DMS114 treated with DMSO at 0.1 percent for 48 hours (cell line): Measurements from ENCODE around the gene ZNF750.

Experiments
- DNase-seq: peaks from one replicate; lab custom pipeline; 2025; ENCODE audit not compliant: unreplicated experiment; lab: John Stamatoyannopoulos, UW

The ZNF750 gene

DNA sequence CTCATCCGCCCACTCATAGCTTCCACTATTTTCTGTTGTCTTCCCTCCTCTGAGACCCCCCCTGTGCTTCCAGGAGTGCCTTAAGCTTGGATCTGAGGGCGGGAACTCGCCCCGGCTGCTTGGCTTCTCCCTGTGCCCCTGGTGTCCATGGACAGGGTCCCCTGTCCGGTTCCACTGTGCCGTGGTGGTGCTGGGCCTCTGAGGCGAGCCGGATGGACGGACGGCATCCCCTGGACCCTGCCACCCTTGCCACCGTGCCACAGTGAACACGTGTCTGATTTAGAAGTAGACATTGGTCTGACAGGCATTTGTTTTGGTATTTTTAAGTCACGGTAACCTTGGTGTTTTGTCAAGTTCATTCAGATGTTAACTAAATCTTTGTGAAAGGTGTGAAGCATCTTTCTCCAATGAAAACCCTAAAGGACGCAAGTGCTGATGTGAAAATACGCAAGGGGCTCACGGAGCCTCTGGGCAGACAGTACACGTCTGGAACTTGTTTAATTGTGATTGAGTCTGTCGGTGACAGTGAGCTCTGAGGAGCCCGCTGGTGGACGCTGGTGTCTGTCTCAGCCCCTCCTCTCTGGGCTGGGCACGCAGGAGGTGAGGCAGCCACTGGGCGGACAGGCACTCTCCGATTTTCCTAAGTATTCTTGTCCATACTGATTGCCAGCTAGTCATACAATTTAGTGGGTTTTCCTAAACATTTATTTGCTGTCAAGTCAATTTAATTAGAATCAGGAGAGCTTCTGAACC, 26.3 kb downstream of the ZNF750 start:
- DNase-seq, result no peak

- DNase-seq, result no peak
Measured at GRCh38 chr17:82812601-82813000, 27.2 kb downstream of the ZNF750 start.

- no peak for DNase-seq
Measured at GRCh38 chr17:82812058-82812457, 27.8 kb downstream of the ZNF750 start.

GRCh38 chr17:82810644-82811430, 29.0 kb downstream of the ZNF750 start:
- DNase-seq, result no peak

GRCh38 chr17:82808921-82809905, 30.6 kb downstream of the ZNF750 start:
- no peak for DNase-seq

- no peak for DNase-seq
Measured at GRCh38 chr17:82808006-82808405, 31.8 kb downstream of the ZNF750 start.

GRCh38 chr17:82807562-82807961, 32.3 kb downstream of the ZNF750 start:
- DNase-seq, result no peak

DNA sequence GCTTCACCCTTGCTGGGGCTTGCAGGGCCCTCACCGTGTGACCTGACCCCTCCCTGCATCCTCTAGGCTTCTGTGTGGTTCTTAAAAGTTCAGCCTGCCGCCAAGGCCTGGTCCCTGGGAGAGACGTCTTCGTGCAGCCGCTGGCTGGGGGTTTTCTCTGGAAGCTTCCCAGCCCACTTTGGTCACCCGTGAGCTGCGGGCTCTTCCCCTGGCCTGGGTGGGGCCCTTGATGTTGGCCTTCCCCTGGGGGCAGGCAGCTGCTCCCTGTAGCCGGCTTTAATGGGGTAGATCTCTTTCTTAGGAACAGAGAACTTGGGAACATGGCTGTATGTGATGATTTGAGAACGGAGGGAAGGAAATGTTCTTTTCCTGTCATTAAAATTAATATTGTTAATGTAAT, 32.7 kb downstream of the ZNF750 start:
- DNase-seq, result no peak

DNA sequence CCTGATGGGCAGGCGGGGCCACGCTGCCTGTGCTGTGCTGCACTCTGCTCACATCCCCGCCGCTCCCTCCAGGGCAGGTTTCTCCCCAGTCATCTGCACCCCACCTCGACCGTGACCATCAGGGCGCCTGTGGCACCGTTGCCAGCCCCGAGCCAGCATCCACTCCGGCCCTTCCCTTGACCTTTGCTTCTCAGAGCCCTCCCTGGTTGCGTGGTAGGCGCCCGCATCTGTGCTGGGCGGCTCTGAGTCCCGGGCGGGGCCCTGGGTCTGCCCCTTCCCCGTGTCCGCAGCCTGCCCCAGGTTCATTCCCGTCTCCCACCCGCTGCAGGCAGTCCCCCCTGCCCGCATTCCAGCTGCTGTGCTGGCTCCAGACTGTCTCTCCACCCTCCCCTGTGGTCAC, 33.2 kb downstream of the ZNF750 start:
- DNase-seq, result no peak

- DNase-seq, result no peak
Measured at GRCh38 chr17:82805823-82806222, 34.0 kb downstream of the ZNF750 start.

GRCh38 chr17:82805254-82805653, 34.6 kb downstream of the ZNF750 start:
- no peak for DNase-seq

GRCh38 chr17:82804442-82805191, 35.2 kb downstream of the ZNF750 start:
- DNase-seq, result no peak

GRCh38 chr17:82803606-82804005, 36.2 kb downstream of the ZNF750 start:
- DNase-seq, result no peak

DNA sequence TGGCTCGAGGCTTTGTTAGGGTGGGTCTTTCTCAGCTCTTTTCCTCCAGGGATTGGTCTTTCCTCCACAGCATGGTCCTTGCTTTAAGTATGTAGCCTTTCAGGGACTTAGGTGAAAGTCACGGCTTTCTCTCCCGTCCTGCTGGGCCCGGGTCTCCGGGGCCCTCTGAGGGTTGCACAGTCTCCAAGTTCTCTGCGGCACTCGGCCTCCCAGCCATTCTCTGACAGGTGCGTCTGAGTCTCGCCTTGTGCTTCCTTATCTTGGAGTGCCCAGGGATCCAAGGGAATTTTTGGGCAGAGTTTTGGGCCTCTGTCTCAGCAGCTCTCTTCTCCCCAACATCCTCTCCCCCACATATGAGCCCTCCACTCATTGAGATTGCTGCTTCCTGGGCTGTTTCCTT, 36.6 kb downstream of the ZNF750 start:
- DNase-seq, result no peak

DNA sequence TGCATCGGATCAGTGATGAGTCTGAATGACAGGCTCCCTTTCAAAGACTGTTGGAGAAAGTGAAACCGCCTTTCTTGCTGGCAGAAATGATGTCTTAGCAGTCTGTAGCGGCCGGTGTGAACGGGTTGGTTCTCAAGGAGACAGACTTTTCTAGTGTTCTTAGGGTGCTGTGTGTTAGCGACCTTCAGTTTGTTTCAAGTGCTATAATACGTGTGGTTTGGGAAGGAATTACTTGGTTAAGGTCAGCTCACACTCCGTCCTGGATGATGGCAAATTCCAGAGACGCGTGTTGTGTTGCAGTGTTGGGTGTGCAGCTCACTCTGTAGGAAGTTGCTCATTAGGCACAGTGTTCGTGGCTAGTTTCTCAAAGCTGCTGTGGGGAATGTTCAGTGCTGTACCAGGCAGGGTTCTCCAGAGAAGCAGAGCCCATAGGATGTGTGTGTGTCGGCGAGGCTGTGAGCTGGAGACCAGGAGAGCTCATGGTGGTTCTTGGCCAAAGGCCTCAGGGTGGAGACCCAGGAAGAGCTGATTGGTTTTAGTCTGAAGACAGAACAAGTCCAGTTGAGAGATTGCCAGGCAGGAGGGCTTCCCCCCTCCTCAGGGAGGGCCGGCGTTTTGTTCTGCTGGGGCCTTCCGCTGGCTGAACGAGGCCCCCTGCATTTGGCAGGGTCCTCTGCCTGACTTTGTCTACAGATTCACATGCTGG, 37.6 kb downstream of the ZNF750 start:
- no peak for DNase-seq

- no peak for DNase-seq
Measured at GRCh38 chr17:82801377-82801970, 38.3 kb downstream of the ZNF750 start.

- no peak for DNase-seq
Measured at GRCh38 chr17:82800885-82801284, 38.9 kb downstream of the ZNF750 start.

DNA sequence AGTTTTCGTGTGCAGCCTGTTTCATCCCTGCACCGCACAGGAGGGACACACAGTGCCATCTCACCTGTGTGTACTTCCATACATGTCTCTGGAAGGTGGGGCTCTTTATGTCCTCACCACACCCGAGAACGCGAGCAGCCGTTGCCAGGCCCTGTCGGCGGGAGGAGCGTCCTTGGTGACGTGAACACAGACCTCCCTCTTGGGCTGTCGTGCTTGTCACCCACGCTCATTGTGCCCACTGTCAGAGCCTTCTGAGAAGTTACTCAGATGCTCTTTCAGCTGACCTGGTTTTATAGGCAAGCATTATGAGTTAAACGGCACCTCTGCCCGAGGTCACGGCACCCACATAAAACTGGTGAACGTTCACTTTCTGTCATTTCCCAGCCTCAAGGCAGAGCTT, 40.2 kb downstream of the ZNF750 start:
- no peak for DNase-seq

DNA sequence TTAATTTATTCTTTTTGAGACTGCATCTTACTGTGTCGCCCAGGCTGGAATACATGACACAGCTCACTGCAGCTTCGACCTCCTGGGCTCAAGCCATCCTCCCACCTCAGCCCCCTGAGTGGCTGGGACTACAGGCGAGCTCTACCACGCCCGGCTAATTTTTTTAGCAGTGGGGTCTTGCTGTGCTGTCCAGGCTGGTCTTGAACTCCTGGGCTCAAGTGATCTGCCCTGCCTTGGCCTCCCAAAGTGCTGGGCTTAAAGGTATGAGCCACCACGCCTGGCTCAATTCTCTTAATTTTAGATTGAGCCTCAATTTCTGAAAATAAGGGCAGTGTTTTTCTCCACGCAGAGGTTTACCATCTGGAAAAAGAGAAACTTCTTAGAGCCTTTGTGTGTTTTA, 41.1 kb downstream of the ZNF750 start:
- DNase-seq, result no peak

DNA sequence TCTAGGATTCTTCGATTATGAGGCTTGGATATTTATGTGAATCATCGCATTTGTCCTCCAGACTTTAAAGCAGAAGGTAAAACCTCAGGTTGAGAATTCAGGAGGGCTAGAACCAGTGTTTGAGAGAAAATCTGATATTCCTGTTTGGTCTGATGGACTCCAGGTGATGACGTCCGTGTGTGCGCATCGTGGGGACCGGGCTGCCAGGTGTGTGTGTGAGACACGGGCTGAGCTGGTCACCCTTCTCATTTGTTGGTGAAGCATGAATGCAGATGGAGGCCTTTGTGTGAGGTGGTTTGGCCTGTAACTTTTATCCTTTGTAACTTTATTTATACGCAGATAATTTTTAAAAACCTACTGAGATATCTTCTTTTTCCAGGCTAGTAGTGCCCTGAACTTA, 42.8 kb downstream of the ZNF750 start:
- no peak for DNase-seq
